Prostate gland (tissue), 2 donors: Measurements from ENCODE around the gene MYL7. TPM values are rescaled to one million over a fixed set of nuclear protein-coding genes. Genes with fewer than 3 reads are reported as not detected.

ENCODE experiments used
- DNase-seq: peaks from one replicate; pipeline ENCODE4 v3.0.0-alpha.2; 2019; ENCODE audit warnings: low spot score
- H3K27ac ChIP-seq, 2 donors: fragments of 200-600 bp; sonication (generic); 2 replicates each; pipeline ENCODE4 v1.5.1; 2017 to 2019
- H3K27me3 ChIP-seq: fragments of 200-600 bp; sonication (generic); replicated peaks from 2 replicates; pipeline ENCODE4 v1.5.1; 2019; ENCODE audit not compliant: insufficient read depth
- H3K36me3 ChIP-seq, 2 donors: fragments of 200-600 bp; sonication (generic); 1 replicate in 1 of 2; 2 replicates in 1 of 2; pipeline versions ENCODE4 v1.5.1 to v1.8.1; 2017 to 2019
- H3K4me1 ChIP-seq: fragments of 200-600 bp; sonication (generic); replicated peaks from 2 replicates; pipeline ENCODE4 v1.5.1; 2019
- H3K4me3 ChIP-seq, 2 donors: fragments of 200-600 bp; sonication (generic); 2 replicates each; pipeline ENCODE4 v1.5.1; 2017 to 2019
- H3K9me3 ChIP-seq: fragments of 200-600 bp; sonication (generic); 2 replicates; pipeline ENCODE4 v1.5.1; 2017
- POLR2A ChIP-seq: fragments of 450-650 bp; IDR thresholded peaks from one replicate; pipeline ENCODE4 v1.6.1; 2016; ENCODE audit warnings: antibody characterized with exemption, mild to moderate bottlenecking
- POLR2AphosphoS5 ChIP-seq: sonication (generic); formaldehyde crosslinking; IDR thresholded peaks from one replicate; pipeline ENCODE4 v1.6.1; 2017; ENCODE audit warnings: antibody characterized with exemption
- WGBS: methylation state at CpG from one replicate; pipeline ENCODE4 v1.1.5; 2018; 5-methylcytosine and 5-hydroxymethylcytosine counted together
- intact Hi-C: fragments of 100-400 bp; cut with DNase I; formaldehyde crosslinking; loops from one replicate; pipeline ENCODE4 v1.14.2; 2022
- total RNA-seq, 2 donors: library from RNA; depleted of rRNA; stranded (reverse); fragments of >200 nt; gene quantifications; one replicate each; pipeline ENCODE4 v1.1.0, GENCODE V29; 2016
- TF ChIP-seq, protein P1 (sequence below), 4 experiments: fragments of 200-600 bp in 2 of 4; fragments of 450-650 bp in 2 of 4; sonication (generic) in 2 of 4; IDR thresholded peaks; 1 replicate in 3 of 4; 2 replicates in 1 of 4; pipeline ENCODE4 v1.5.1; 2016 to 2019; ENCODE audit warnings: antibody characterized with exemption in 4 of 4, mild to moderate bottlenecking in 2 of 4, moderate library complexity in 2 of 4

The MYL7 gene
- total RNA-seq, 2 donors from 2014 or later, result not detected

DNA sequence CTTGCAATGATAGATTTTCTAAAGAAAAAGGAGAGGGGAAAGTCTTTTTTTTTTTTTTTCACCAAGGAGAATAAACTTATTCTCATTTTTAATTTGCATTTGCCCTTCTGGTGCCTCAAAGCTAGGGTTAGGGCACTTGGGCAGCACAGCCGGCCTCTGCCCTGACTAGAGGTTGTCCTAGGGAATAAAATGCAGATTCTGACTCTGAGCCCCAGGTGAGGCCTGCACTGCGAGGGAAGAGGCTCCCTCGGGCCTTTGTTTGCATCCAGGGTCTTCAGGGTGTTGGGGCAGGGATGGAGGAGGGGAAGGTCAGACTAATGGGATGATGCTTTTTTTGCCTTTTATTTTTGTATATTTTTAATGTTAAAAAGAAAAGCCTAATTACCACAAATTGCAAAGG lies 7.8 kb downstream of the MYL7 start:
- H3K36me3 ChIP-seq, result no peaks in the 10 kb centered on the region
- H3K4me1 ChIP-seq, result no peaks in the 10 kb centered on the region
- H3K9me3 ChIP-seq, result no peaks in the 10 kb centered on the region
- H3K4me3 ChIP-seq, result no peak overlapping the region
- TF ChIP-seq, protein P1, sequence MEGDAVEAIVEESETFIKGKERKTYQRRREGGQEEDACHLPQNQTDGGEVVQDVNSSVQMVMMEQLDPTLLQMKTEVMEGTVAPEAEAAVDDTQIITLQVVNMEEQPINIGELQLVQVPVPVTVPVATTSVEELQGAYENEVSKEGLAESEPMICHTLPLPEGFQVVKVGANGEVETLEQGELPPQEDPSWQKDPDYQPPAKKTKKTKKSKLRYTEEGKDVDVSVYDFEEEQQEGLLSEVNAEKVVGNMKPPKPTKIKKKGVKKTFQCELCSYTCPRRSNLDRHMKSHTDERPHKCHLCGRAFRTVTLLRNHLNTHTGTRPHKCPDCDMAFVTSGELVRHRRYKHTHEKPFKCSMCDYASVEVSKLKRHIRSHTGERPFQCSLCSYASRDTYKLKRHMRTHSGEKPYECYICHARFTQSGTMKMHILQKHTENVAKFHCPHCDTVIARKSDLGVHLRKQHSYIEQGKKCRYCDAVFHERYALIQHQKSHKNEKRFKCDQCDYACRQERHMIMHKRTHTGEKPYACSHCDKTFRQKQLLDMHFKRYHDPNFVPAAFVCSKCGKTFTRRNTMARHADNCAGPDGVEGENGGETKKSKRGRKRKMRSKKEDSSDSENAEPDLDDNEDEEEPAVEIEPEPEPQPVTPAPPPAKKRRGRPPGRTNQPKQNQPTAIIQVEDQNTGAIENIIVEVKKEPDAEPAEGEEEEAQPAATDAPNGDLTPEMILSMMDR (IDR thresholded peaks at IDR 0.05), result no peak
- TF ChIP-seq POLR2AphosphoS5 (no peak), POLR2A (no peak)
- WGBS, result 87% methylated on average over 3 of the region's 3 CpGs
- intact Hi-C loops, result no loop called here
- H3K27ac ChIP-seq, result no peak overlapping the region
- H3K27me3 ChIP-seq, result no peaks in the 10 kb centered on the region
- DNase-seq, result no peak

DNA sequence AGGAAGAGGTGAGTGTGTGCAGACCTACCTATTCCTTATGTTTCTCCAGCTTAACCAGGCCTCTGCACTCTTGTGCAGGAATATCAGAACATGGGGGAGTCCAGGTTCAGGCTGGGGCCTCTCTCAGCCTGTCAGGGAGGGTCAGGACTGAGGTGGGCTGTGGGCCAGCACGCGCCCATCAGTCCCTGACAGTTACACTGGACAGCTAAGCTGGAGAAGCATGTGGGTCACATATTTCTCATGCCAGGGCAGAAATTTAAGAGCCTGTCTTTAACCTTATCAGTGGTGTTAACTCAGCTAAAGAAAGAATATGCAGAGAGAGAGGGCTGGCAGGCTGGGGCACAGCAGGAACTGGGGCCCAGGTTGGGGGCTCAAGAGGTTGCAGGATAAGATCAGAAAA lies 9.1 kb downstream of the MYL7 start:
- H3K27ac ChIP-seq, result no peak overlapping the region
- intact Hi-C loops, result no loop called here
- H3K27me3 ChIP-seq, result no peaks in the 10 kb centered on the region
- no peak overlapping the region for H3K4me3 ChIP-seq
- no peaks in the 10 kb centered on the region for H3K36me3 ChIP-seq
- DNase-seq, result no peak
- H3K4me1 ChIP-seq, result no peaks in the 10 kb centered on the region
- no peak for TF ChIP-seq POLR2A
- TF ChIP-seq, protein P1 (IDR thresholded peaks at IDR 0.05), result no peak
- no peak for TF ChIP-seq POLR2AphosphoS5
- WGBS, result 58% methylated on average over 2 of the region's 2 CpGs
- no peaks in the 10 kb centered on the region for H3K9me3 ChIP-seq

DNA sequence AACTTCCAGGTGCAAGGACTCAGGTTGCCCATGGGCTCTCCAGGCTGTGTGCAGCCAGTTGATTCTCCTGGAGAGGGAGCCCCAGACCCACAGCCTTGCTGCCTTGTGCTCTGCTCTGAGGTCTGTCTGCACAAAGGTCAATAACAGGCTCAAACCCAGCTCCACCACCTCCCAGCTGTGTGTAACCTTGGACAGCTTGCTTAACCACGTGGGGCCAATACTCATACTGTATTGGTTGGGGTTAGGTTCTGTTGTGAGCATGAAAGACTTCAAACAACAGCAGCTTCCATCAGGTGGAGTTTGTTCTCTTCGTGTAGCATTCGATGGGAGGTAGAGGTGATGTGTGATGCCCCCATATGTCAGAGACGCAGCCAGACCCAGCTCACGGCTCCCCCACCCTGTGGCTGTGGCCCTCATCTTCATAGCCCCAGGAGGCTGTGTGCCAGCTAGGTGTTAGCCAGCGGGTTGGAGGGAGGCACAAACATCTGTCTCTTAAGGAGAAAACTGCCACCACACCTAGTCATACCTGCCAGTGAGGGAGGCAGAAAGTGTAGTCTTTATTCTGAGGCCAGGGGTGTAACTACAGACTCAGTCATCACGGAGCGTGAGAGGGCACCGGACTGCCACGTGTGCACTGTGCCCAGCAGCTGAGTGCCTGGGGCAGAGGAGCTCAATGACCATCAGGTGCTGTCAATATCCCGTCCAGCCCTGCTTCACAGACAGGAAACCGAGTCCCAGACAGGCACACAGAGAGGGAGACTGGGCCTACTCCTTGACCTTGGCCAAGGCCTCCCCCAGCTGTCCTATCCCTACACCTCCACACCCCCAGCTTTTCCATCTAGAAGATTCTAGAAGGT lies 9.7 kb downstream of the MYL7 start:
- no peak for DNase-seq
- no peaks in the 10 kb centered on the region for H3K36me3 ChIP-seq
- no peaks in the 10 kb centered on the region for H3K27me3 ChIP-seq
- TF ChIP-seq POLR2A (no peak), POLR2AphosphoS5 (no peak)
- TF ChIP-seq, protein P1 (IDR thresholded peaks at IDR 0.05), result no peak
- H3K9me3 ChIP-seq, result no peaks in the 10 kb centered on the region
- no peak overlapping the region for H3K4me3 ChIP-seq
- 86% methylated on average over 8 of the region's 12 CpGs for WGBS
- intact Hi-C loops, result no loop called here
- no peak overlapping the region for H3K27ac ChIP-seq
- no peaks in the 10 kb centered on the region for H3K4me1 ChIP-seq

DNA sequence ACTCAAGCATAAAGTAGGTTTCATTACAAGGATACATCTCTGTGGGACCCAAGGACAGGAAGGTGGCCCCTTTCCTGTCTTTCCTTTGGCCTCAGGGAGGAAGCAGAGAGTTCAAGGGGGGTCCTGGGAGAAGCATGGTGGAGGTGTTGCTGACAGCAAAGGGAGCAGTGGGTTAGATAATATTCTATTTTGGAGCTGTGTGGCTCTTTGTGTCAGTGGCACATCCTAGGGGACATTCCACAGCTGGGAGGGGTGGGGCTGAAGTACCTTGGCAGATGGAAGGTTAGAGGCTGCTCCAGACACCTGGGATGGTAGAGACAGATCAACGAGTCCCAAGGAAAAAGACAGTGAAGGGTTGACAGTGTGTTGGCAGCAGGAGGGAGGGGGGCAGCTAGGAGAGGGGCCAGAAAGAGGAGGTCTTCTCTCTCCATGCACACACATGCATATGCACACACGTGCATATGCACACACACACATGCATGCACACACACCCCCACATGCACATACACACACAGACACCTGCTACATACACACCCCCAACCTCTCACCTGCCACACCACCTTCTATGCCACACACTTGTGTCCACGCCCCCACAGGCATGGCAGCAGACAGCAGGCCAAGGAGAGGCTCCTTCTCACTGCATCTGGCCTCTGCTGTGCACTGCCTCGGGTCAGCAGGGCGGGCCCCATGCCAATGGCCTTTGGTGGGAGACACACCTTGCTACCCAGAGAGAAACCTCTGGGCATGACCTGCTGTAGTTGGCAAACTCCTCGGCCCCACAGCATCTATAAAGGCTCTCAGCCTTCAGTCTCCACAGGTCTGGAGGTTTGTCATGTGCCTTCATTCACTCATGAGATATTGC lies 12.2 kb downstream of the MYL7 start:
- Histone ChIP-seq H3K27ac (no peak overlapping the region), H3K27me3 (no peaks in the 10 kb centered on the region), H3K9me3 (no peaks in the 10 kb centered on the region), H3K36me3 (no peaks in the 10 kb centered on the region), H3K4me1 (no peaks in the 10 kb centered on the region), H3K4me3 (no peak overlapping the region)
- DNase-seq, result no peak
- no peak for TF ChIP-seq POLR2A
- TF ChIP-seq POLR2AphosphoS5, result no peak
- TF ChIP-seq, protein P1 (IDR thresholded peaks at IDR 0.05), result no peak
- intact Hi-C loops, result no loop called here
- 71% methylated on average over 5 of the region's 6 CpGs for WGBS
